Epidermal melanocyte (primary cell): ENCODE data around the gene CDX2.

Source experiments
- DNase-seq: peaks from one replicate; pipeline ENCODE4 v3.0.0; 2011; ENCODE audit warnings: low spot score; ENCODE audit not compliant: insufficient read length

CDX2 gene

DNA sequence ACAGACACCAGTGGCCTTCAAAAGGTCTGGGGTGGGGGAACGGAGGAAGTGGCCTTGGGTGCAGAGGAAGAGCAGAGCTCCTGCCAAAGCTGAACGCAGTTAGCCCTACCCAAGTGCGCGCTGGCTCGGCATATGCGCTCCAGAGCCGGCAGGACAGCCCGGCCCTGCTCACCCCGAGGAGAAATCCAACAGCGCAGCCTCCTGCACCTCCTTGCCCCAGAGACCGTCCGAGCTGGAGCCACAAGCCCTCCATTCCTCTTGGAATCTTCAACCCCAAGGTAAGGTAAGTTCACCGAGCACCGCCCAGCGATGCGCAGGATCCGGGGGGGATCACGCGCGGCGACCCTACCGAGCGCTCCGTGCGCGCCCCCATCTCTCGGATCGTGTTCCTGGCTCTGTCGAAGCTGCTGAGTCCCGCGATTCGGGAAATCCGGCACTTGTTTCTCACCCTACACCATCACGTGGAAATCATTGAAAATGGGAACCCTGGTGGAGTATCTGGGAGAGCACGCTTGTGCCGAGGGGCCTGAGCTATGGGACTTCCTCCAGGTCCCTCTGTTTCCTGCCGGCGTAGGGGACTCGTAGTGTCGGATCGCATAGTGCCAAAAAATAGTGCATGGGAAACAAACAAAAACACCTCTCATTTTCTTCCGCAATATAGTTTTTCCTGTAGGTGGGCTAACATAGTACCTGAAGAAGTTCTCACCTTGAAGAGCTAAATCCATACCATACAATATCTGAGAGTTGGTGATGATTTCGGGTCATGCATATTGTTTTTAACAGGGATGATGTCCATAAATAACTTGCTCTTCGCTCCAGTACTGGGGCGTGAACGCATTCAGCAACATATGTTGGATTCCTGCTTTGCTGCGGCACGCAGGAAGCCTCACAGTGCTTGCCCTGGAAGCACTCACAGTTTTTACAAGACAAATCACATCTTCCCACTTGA lies 40.0 kb downstream of the CDX2 start:
- DNase-seq = no peak

DNA sequence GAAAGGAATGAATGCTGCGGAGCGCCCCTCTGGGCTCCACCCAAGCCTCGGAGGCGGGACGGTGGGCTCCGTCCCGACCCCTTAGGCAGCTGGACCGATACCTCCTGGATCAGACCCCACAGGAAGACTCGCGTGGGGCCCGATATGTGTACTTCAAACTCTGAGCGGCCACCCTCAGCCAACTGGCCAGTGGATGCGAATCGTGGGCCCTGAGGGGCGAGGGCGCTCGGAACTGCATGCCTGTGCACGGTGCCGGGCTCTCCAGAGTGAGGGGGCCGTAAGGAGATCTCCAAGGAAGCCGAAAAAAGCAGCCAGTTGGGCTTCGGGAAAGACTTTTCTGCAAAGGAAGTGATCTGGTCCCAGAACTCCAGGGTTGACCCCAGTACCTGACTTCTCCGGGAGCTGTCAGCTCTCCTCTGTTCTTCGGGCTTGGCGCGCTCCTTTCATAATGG lies 40.7 kb downstream of the CDX2 start:
- no peak for DNase-seq

DNA sequence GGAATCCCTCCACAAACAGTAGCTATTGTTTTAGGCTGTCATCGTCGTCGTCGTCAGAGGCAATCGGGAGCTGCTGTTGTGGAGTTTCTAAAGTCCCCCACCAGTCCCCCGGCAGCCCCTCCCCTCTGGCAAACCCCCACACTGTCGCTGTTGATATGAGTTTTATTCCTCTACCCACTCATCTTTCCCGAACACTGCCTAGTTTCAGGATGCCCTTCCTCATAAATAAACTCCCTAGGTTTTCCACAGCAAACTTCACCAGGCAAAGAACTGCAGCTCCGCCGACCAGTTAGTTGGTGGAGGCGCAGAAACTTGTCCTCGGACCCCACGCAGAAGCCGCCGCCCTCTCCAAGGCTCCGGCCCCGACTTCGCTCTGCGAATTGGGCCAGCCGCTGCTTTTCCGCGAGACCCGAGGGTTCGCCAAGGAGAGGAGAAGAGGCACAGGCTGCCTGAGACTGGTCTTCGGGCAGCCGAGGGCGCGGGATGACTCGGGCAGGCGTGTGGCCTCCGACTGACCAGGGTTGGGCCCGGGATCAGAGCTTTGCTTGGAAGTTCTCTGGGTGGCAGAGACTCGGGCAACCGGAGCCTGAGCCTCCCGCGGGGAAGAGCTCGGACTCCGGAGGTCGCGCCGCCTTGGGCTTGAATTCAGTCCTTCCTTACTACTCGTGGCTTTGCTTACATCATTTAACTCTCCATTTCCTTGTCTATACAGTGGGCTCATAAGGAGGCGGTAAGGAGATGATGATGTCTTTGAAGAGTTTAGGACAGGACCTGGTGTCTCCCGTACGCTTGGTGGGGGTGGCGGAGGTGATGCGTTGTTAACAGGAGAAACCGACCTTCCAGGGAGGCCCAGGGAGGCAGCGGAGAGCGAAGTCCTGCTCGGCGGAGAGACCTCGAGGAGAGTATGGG lies 41.4 kb downstream of the CDX2 start:
- DNase-seq = no peak

DNA sequence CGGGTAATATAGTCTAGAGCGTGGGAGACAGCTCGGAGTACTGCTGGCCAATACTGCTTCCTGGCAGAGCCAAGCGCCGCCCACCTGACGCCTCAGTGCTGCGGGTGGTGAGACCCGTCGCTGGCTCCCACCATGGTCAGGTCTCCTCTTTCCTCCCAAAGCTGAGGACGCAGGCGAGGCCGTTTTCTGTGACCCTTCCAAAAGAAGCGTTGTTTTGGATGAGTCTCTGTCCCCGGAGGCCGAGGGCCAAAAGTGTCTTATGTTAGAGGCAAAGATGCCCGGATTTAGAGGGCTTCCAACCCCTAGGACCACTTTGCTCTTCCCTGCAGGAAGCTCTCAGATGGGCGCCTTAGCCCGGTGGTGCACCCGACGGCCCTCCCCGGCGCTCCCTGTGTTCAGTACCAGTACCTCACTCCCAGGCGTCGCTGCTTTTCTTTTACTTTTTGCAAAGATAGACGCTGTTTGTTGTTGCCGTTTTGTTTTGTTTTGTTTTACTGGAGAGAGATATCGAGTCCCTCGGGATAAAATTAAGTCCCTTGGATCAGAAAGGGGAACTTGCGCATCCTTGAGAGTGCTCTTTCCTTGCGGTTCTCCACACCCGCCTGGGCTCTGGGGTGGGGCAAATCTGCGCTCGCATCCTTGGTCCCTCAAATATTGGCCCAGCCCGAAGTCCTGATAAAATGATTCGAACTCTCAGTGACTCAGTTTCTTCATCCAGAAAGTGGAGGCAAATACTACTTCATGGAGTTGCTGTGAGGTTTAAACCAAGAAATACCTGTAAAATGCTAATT lies 42.3 kb downstream of the CDX2 start:
- DNase-seq = no peak

DNA sequence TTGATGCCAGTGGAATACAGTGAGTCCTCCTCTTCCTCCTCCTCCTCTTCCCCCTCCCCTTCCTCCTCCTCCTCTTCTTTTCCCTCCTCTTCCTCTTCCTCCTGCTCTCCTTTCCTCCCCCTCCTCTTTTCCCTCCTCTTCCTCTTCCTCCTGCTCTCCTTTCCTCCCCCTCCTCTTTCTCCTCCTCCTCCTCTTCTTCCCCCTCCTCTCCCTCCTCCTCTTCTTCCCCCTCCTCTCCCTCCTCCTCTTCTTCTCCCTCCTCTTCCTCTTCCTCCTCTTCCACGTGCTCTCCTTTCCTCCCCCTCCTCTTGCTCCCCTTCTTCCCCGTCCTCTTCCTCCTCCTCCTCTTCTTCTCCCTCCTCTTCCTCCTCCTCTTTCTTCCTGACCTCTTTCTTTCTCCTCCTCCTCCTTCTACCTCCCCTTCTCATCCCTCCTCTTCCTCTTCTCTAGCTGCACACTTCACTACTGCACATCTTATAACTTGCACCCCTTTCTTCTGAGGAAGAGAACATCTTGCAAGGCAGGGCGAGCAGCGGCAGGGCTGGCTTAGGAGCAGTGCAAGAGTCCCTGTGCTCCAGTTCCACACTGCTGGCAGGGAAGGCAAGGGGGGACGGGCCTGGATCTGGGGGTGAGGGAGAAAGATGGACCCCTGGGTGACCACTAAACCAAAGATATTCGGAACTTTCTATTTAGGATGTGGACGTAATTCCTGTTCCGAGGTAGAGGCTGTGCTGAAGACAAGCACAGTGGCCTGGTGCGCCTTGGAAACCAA lies 43.7 kb downstream of the CDX2 start:
- DNase-seq = no peak

DNA sequence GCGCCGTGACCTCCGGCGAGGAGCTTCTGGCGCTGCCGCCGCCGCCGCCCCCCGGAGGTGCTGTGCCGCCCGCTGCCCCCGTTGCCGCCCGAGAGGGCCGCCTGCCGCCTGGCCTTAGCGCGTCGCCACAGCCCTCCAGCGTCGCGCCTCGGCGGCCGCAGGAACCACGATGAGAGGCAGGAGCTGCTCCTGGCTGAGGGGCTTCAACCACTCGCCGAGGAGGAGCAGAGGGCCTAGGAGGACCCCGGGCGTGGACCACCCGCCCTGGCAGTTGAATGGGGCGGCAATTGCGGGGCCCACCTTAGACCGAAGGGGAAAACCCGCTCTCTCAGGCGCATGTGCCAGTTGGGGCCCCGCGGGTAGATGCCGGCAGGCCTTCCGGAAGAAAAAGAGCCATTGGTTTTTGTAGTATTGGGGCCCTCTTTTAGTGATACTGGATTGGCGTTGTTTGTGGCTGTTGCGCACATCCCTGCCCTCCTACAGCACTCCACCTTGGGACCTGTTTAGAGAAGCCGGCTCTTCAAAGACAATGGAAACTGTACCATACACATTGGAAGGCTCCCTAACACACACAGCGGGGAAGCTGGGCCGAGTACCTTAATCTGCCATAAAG lies 44.5 kb downstream of the CDX2 start:
- DNase-seq = no peak

DNA sequence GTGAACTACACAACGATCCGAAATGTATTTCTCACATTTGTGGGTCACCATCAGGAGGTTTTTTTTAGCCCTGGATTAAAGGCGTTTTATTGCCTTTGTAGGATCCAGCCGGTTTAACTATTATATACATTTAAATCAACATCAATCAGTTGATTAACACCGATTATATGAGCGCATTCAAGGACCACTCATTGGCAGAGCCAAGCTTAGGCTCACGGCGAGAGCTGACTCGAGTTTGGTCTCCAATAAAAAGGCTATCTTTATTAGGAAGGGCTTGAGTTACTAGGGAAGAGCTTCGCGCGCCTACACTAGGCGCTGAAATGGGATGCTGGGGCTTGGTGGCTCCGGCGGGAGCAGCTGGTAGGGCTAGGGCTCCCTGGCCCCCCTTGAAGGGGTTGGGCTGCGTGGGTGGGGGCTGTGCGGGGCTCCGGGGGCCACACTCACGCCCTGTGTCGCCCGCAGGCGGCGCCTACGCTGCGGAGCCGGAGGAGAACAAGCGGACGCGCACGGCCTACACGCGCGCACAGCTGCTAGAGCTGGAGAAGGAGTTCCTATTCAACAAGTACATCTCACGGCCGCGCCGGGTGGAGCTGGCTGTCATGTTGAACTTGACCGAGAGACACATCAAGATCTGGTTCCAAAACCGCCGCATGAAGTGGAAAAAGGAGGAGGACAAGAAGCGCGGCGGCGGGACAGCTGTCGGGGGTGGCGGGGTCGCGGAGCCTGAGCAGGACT lies 45.2 kb downstream of the CDX2 start:
- no peak for DNase-seq

DNA sequence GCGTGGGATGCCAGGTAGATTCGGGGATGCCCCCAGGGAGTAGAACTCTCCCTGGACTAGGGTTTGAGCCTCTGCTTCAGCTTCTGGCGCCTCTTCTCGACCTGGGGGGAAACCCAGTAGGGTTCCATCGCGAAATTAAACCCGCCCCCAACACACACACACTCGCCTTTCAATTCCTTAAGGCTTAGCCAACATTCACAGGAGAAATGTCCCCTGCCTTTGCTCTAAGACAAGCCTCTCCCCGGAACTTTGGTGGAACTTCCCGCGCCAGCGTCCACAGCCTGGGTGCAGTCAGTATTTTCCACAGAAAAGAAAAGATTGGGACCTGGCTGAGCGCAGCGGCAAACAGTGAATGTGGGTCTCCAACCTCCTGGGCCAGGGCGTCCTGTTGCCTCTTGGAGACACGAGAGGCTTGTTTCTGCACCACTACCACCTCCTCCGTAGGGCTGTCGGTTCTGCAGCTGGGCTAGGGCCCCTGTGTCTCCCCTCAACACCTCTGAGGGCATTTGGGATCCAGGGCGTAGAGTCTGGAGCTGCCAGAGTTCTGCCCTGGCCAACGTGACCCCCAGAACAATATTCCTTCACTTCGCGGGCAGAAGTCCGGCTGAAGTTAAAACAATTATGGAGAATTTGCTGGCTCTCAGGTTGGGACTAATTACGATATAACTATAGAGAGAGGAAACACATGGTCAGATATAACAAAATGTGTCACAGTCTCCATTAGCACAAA lies 46.1 kb downstream of the CDX2 start:
- DNase-seq = no peak

DNA sequence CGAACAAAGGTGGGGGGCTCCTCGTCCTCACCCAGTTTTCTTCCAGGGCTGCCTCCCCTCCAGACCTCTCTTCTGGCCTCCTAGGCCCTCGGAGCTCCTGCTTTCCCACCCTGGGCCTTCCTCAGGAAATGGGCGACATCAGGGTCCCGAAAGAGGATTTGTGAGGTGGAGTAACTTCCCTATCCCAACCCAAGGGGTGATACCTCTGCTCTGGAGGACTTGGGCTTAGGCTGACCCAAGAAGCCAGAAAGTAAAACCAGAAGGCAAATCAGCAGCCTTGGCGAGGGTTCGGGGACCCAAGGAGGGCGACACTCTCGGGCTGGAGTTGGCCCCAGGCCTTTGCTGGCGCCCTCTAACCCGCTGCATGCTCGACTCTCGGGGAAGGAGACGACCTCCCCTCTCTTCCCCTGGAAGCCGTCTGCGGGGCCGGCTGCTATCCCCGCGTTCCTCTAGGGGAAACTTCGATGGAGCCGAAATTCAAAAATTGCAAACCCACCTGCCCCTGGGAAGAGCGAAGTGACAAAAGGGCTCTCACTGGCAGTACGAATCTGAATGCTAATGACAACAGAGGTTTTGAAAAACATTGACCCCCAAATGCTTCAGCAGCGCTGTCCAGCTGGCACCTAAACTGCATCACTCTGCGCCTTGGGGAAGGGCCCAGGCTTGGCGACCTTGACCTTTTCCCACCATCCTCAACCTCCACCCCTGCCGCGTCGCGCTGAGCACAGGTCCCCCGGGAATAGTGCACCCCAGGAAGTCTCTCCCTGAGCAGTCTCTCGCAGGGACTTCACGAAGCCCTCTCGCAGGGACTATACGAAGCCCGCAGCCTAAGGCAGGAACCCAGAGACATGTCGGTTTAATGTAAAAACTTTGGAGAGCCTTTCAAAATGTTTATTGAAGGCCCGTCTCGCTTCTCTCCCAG lies 46.9 kb downstream of the CDX2 start:
- no peak for DNase-seq

DNA sequence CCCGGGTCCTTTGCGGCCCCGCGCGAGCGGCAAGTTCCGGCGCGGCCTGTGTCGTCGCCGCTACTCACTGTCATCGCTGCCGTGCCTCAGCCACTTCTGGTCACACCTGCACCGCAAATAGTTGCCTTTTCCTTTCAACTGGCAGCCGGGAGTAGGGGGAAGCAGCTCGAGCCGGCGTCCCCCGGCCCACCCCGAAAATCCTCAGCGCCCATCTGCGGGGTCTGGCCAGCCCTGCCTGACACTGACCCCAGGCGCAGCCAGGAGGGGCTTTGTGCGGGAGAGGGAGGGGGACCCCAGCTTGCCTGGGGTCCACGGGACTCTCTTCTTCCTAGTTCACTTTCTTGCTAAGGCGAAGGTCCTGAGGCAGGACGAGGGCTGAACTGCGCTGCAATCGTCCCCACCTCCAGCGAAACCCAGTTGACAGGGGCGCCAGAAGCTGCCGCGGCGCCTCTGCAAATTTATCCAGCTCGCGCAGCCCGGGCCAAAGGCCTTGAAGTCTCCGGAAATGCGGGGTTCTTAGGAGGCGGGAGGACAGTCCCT lies 47.6 kb downstream of the CDX2 start:
- no peak for DNase-seq

DNA sequence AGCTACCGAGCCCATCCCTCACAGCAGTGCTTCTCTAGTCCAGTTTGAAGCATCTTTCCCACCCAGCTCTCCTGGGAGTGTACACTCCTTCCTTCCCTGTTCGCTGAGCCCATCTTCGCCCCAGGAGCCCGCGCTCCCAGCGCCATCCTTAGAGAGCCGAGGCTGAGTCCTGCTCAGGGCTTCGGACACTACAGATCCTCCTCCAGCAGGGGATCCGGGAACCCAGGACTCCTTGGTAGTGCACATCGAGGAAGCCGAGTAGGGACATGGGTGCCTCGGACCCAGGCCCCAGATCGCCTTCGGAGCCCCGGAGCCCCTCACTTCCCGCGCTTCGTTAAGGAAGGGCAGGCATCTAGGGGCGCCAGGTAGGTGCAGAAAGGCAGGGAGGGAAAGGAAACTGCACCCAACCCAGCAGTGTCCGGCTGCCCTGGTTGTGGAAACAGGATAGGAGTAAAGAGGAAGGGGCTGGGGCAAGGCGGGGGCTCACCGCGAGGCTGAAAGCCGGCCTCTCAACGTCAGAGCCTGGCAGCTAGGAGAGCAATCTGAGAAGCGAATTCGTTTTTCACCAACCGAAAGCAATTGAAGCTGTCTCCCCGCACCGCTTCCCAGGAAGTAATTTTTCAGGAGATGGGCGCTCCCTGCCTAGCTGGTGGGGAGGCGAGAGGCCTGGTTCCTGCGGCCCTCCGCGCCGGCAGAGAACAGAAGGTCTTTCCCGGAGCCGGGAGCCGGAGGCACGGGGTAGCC lies 48.3 kb downstream of the CDX2 start:
- DNase-seq = no peak

DNA sequence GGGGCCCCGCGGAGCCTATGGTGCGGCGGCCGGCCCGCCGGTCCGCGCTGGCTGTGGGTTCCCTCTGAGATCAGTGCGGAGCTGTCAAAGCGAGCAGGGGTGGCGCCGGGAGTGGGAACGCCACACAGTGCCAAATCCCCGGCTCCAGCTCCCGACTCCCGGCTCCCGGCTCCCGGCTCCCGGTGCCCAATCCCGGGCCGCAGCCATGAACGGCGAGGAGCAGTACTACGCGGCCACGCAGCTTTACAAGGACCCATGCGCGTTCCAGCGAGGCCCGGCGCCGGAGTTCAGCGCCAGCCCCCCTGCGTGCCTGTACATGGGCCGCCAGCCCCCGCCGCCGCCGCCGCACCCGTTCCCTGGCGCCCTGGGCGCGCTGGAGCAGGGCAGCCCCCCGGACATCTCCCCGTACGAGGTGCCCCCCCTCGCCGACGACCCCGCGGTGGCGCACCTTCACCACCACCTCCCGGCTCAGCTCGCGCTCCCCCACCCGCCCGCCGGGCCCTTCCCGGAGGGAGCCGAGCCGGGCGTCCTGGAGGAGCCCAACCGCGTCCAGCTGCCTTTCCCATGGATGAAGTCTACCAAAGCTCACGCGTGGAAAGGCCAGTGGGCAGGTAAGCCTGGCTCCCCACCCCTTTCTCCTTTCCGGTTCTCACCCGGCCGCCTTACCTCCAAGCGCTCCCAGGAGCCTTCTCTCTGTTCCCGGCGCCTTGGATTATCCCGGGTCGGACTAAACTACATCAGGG lies 49.0 kb downstream of the CDX2 start, which contains the start of gene PDX1:
PDX1 (plus strand) TSS at position 67 of the 743 bp plus-strand sequence; CDS start at position 206, 139 bp downstream.
- no peak for DNase-seq

DNA sequence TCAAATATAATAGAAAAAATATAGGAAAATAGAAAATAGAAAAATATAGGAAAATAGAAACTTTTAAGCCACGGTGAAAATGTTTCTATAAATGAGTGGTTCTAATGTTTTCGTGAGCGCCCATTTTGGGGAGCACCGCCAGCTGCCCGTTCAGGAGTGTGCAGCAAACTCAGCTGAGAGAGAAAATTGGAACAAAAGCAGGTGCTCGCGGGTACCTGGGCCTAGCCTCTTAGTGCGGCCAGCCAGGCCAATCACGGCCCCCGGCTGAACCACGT lies 49.5 kb downstream of the CDX2 start:
- DNase-seq = no peak

DNA sequence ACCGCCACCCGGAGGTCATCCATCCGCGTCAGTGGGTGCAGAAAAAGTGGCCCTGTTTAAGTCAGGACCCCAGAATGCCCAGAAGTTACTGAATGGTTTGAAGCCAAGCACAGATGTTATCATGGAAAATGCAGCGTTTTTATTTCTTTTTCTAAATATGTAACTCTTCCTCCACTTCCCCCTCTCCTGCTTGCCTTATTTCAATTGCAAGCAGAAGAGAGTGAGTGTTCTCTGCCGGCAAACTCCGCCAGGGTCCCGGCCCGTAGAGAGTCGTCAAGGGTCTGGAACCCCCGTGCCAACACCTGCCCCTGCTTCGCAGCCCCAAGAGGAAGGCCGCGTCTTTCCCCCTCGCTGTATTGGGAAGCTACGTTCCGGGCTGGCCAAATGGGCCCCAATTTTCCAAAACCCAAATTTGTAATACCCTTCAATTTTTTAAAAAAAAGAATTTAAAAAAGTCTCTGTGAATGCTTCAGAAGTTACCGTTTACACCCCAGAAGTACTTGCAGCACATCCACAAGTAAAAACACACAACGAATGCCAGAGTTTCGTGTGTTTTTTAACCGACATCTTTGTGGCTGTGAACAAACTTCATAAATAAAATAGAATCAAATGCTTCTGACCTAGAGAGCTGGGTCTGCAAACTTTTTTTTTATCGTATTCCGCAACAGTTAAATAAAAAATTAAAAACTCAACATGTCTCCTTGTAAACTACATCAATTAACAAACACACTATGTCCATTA lies 50.0 kb downstream of the CDX2 start:
- no peak for DNase-seq
